ENCODE data around the gene SLCO1C1. TPM values are rescaled to one million over a fixed set of nuclear protein-coding genes. Genes with fewer than 3 reads are reported as not detected.

SLCO1C1 gene
- total and polyA plus RNA-seq, 9 donors: 0.12 to 0.60 TPM; not detected in 7

- H3K4me1 ChIP-seq (ENCODE audit: insufficient read depth): no peaks in the 10 kb centered on the region
- H3K27ac ChIP-seq: no peak overlapping the region
- intact Hi-C loops (cut with DNase I): no loop called here
- H3K9me3 ChIP-seq: peaks cover 0 to 7% of the 10 kb centered on the region in 2 donors
- WGBS, 3 donors: 89 to 96% (median 95%) methylated on average over 2 of the region's 2 CpGs
- no peak overlapping the region for H3K4me3 ChIP-seq
- TF ChIP-seq CTCF (IDR thresholded peaks at IDR 0.05) (no peak), POLR2A (IDR thresholded peaks at IDR 0.05) (no peak), EP300 (IDR thresholded peaks at IDR 0.05) (no peak)
- no peaks in the 10 kb centered on the region for H3K27me3 ChIP-seq
- no peak for DNase-seq
- H3K36me3 ChIP-seq: no peaks in the 10 kb centered on the region
Measured at GRCh38 chr12:20657496-20657895, 37.6 kb upstream of the SLCO1C1 start.

DNA sequence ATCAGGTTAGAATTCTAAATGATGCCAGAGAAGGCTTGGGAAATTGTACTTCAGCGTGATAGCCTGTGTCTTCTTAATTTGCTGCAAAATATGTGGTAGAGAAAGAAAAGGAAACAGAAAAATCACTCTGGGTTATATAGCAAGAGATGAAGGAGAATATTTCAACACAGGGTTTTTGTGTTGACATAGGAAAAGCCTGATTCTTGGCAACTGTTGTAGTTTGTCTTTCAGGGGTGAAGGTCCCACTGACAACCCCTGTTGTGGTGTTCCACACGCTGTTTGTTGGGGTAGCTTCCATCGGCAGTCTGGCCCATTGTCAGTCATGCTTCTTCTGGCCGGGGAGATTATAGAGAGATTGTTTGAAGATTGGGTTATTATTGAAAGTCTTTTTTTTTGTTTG, 13.8 kb upstream of the SLCO1C1 start:
- Histone ChIP-seq H3K9me3 (no peaks in the 10 kb centered on the region), H3K27ac (no peak overlapping the region), H3K27me3 (no peaks in the 10 kb centered on the region), H3K4me3 (no peak overlapping the region), H3K36me3 (no peaks in the 10 kb centered on the region), H3K4me1 (ENCODE audit: insufficient read depth) (no peaks in the 10 kb centered on the region)
- TF ChIP-seq POLR2A (IDR thresholded peaks at IDR 0.05): no peak
- no peak for TF ChIP-seq CTCF (IDR thresholded peaks at IDR 0.05)
- no peak for TF ChIP-seq EP300 (IDR thresholded peaks at IDR 0.05)
- WGBS, 3 donors: 31 to 71% (median 38%) methylated on average over 4 of the region's 4 CpGs
- intact Hi-C loops (cut with DNase I): no loop called here
- no peak for DNase-seq

DNA sequence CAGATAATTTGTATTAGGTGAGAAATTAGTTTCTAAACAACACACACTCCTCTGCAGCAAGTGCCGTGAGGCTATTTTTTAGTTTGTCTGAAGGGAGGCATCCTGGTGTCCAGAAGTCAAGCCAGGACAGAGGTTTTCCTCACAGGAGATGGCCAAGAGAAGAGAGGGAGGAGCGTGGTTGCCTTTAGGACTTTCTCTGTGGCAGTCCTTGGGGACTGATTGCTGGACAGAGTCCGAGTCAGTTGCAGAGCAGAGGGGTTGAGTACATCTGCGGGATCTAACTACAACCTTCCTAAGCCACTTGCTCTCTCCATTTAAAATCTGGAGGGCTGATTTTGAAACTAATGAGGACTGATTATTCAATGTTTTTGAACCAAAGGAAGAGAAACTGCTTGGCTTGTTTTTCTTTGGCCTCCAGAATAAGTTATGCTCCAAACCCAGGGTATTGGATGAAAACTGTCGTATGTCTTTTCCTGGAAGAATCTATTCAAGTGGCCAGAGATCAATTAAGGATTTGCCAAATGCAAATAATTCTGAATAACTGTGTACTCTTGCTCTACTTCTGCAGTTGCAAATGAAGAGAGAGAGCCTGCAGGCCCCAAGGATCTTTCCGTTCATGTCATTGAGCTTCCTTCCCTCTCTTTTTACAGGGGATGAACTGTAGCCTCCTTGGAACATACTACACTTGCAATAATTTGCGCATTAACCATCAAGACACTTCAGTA, 1.2 kb downstream of the SLCO1C1 start:
- 69 to 77% (median 69%) methylated on average over 7 of the region's 7 CpGs for WGBS, 3 donors
- no peak for DNase-seq

DNA sequence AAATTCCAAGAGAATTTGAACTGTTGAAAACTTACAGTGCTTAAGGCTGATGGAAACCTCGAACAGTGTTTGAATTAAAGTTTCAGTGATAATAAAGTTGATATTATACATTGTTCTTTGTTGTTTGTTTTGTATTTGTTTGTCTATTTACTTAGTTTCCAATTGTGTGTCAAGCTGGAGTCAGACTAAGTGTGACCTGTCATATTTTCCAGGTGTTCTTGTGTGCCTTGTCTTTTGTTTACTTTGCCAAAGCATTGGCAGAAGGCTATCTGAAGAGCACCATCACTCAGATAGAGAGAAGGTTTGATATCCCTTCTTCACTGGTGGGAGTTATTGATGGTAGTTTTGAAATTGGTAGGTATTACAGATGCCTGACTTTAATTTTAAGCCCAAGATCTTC, 6.0 kb downstream of the SLCO1C1 start:
- H3K4me3 ChIP-seq: no peak overlapping the region
- H3K27me3 ChIP-seq: no peaks in the 10 kb centered on the region
- no peaks in the 10 kb centered on the region for H3K36me3 ChIP-seq
- 86 to 94% (median 91%) methylated on average over 1 of the region's 1 CpG for WGBS, 3 donors
- H3K27ac ChIP-seq: no peak overlapping the region
- H3K9me3 ChIP-seq: no peaks in the 10 kb centered on the region
- intact Hi-C loops (cut with DNase I): no loop called here
- no peak for TF ChIP-seq EP300 (IDR thresholded peaks at IDR 0.05)
- no peak for TF ChIP-seq POLR2A (IDR thresholded peaks at IDR 0.05)
- no peak for TF ChIP-seq CTCF (IDR thresholded peaks at IDR 0.05)
- H3K4me1 ChIP-seq (ENCODE audit: insufficient read depth): no peaks in the 10 kb centered on the region
- no peak for DNase-seq

More for the DNA sequence above, 1.2 kb downstream of the SLCO1C1 start:
- Histone ChIP-seq H3K27ac (no peak overlapping the region), H3K4me1 (ENCODE audit: insufficient read depth) (no peaks in the 10 kb centered on the region), H3K4me3 (no peak overlapping the region), H3K36me3 (no peaks in the 10 kb centered on the region), H3K27me3 (no peaks in the 10 kb centered on the region), H3K9me3 (no peaks in the 10 kb centered on the region)
- intact Hi-C loops (cut with DNase I): no loop called here
- TF ChIP-seq POLR2A (IDR thresholded peaks at IDR 0.05) (no peak), CTCF (IDR thresholded peaks at IDR 0.05) (no peak)
